Measurements from ENCODE around the gene FBXL13. TPM values are rescaled to one million over a fixed set of nuclear protein-coding genes. Genes with fewer than 3 reads are reported as not detected.

The FBXL13 gene
- 0.73 and 0.97 TPM in 2 replicates for total RNA-seq

GRCh38 chr7:103074519-103075336, at the start of gene FBXL13, which contains the start of gene ARMC10:
TSS of gene FBXL13 (minus strand) at chr7:103074796.
TSS of gene ARMC10 (plus strand) at chr7:103075140. CDS start at chr7:103075273, 133 bp downstream.

GRCh38 chr7:102912742-102913141, 161.9 kb downstream of the FBXL13 start, which contains the start of gene LRRC17:
TSS of gene LRRC17 (plus strand) at chr7:102913000. CDS start at chr7:102933914, 20,914 bp downstream.

Small RNA genes lying within 50 kb of the gene (small RNA-seq; reads per million reads assigned to genes)
- not detected for gene RNU6-1136P

Other genes starting within 250 kb of the FBXL13 start
- 4.4 and 4.9 TPM in 2 replicates for gene LRRC17, start 161.8 kb downstream of the FBXL13 start, total RNA-seq
- gene ARMC10, start 344 bp upstream of the FBXL13 start, total RNA-seq, result 25.9 and 27.7 TPM in 2 replicates
- 8.6 and 9.2 TPM in 2 replicates for gene NAPEPLD, start 74.3 kb upstream of the FBXL13 start, total RNA-seq
- gene PMPCB, start 222.6 kb upstream of the FBXL13 start, total RNA-seq, result 51.6 and 64.5 TPM in 2 replicates

Data from hair follicle dermal papilla cell (primary cell).